ENCODE data around the gene NOS1. TPM values are rescaled to one million over a fixed set of nuclear protein-coding genes. Genes with fewer than 3 reads are reported as not detected.

Gene NOS1
- polyA plus RNA-seq, 1 donor from 2014 or later, result not detected

DNA sequence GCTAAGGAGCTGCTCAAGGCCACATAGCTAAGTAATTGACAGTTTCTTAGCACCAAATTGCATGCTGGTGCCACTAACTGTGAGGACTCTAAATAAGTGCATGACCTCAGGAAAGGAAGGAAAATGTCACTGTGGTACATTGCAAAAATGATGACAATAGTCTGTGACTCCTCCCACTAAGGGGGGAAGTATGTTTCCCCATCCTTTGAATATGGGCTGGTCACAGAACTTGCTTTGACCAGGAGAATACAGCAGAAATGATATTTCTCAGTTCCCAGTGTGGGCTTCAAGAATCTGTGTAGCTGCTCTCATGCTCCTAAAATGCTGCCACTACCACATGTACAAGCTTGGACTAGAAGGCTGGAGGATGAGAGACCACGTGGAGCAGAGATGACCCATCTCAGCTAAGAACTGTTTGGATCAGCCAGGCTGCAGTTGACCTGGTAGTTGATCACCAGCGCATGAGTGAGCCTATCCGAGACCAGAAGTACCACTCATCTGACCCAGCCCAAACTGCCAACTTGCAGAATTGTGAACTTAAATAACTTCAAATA, 42.2 kb upstream of the NOS1 start:
- no peak overlapping the region for H3K9ac ChIP-seq (ENCODE audit: low read length)
- no peaks in the 10 kb centered on the region for H3K9me3 ChIP-seq (ENCODE audit: low read length)
- no peaks in the 10 kb centered on the region for H3K9me2 ChIP-seq (ENCODE audit: insufficient read depth, low read length)
- no peak overlapping the region for H2AFZ ChIP-seq (ENCODE audit: low read depth, low read length)
- no peak overlapping the region for H3K4me3 ChIP-seq (ENCODE audit: low read length)
- no peak overlapping the region for H3K4me2 ChIP-seq (ENCODE audit: low read length)
- TF ChIP-seq, protein P1, sequence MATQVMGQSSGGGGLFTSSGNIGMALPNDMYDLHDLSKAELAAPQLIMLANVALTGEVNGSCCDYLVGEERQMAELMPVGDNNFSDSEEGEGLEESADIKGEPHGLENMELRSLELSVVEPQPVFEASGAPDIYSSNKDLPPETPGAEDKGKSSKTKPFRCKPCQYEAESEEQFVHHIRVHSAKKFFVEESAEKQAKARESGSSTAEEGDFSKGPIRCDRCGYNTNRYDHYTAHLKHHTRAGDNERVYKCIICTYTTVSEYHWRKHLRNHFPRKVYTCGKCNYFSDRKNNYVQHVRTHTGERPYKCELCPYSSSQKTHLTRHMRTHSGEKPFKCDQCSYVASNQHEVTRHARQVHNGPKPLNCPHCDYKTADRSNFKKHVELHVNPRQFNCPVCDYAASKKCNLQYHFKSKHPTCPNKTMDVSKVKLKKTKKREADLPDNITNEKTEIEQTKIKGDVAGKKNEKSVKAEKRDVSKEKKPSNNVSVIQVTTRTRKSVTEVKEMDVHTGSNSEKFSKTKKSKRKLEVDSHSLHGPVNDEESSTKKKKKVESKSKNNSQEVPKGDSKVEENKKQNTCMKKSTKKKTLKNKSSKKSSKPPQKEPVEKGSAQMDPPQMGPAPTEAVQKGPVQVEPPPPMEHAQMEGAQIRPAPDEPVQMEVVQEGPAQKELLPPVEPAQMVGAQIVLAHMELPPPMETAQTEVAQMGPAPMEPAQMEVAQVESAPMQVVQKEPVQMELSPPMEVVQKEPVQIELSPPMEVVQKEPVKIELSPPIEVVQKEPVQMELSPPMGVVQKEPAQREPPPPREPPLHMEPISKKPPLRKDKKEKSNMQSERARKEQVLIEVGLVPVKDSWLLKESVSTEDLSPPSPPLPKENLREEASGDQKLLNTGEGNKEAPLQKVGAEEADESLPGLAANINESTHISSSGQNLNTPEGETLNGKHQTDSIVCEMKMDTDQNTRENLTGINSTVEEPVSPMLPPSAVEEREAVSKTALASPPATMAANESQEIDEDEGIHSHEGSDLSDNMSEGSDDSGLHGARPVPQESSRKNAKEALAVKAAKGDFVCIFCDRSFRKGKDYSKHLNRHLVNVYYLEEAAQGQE (IDR thresholded peaks at IDR 0.05; ENCODE audit: borderline replicate concordance), result no peak
- no peak for TF ChIP-seq SMC3 (conservative IDR thresholded peaks at IDR 0.05; ENCODE audit: poor library complexity)
- no peak for TF ChIP-seq EZH2 (IDR thresholded peaks at IDR 0.05; ENCODE audit: borderline replicate concordance, insufficient read depth, low read length, poor library complexity, severe bottlenecking)
- H3F3A ChIP-seq (ENCODE audit: insufficient read depth, low read length, poor library complexity, severe bottlenecking), result no peaks in the 10 kb centered on the region
- no peaks in the 10 kb centered on the region for H3K36me3 ChIP-seq (ENCODE audit: insufficient read depth, low read length)
- H3K27me3 ChIP-seq (ENCODE audit: insufficient read depth, low read depth, low read length), result no peaks in the 10 kb centered on the region
- no peak overlapping the region for H3K27ac ChIP-seq (ENCODE audit: low read length)
- no peaks in the 10 kb centered on the region for H4K20me1 ChIP-seq (ENCODE audit: insufficient read depth)
- H3K79me2 ChIP-seq (replicated peaks; ENCODE audit: insufficient read depth, low read length), result no peaks in the 10 kb centered on the region

DNA sequence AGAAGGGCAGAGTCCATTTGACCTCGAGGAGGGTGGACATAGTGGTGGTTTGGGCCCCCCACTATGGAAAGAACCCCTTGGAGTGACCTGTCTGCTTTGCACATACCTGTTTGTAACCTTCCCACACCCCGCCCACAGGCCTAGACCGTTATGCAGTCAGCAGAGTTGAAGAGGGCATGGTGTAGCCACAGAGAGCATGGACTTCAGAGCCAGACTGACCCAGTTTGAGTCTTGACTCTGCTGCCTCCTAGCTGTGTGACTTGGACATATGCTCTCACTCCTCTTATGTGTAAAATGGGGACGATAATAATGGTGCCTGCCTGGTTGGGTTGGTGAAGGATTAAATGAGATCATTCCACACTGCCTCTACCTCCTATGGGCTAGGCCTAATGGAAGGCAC, 40.9 kb upstream of the NOS1 start:
- no peaks in the 10 kb centered on the region for H3K9me2 ChIP-seq (ENCODE audit: insufficient read depth, low read length)
- no peaks in the 10 kb centered on the region for H3K27me3 ChIP-seq (ENCODE audit: insufficient read depth, low read depth, low read length)
- no peak overlapping the region for H3K27ac ChIP-seq (ENCODE audit: low read length)
- no peaks in the 10 kb centered on the region for H4K20me1 ChIP-seq (ENCODE audit: insufficient read depth)
- no peak overlapping the region for H2AFZ ChIP-seq (ENCODE audit: low read depth, low read length)
- H3K4me2 ChIP-seq (ENCODE audit: low read length), result no peak overlapping the region
- no peaks in the 10 kb centered on the region for H3K36me3 ChIP-seq (ENCODE audit: insufficient read depth, low read length)
- H3F3A ChIP-seq (ENCODE audit: insufficient read depth, low read length, poor library complexity, severe bottlenecking), result no peaks in the 10 kb centered on the region
- no peaks in the 10 kb centered on the region for H3K79me2 ChIP-seq (replicated peaks; ENCODE audit: insufficient read depth, low read length)
- no peaks in the 10 kb centered on the region for H3K9me3 ChIP-seq (ENCODE audit: low read length)
- TF ChIP-seq, protein P2, sequence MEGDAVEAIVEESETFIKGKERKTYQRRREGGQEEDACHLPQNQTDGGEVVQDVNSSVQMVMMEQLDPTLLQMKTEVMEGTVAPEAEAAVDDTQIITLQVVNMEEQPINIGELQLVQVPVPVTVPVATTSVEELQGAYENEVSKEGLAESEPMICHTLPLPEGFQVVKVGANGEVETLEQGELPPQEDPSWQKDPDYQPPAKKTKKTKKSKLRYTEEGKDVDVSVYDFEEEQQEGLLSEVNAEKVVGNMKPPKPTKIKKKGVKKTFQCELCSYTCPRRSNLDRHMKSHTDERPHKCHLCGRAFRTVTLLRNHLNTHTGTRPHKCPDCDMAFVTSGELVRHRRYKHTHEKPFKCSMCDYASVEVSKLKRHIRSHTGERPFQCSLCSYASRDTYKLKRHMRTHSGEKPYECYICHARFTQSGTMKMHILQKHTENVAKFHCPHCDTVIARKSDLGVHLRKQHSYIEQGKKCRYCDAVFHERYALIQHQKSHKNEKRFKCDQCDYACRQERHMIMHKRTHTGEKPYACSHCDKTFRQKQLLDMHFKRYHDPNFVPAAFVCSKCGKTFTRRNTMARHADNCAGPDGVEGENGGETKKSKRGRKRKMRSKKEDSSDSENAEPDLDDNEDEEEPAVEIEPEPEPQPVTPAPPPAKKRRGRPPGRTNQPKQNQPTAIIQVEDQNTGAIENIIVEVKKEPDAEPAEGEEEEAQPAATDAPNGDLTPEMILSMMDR (IDR thresholded peaks at IDR 0.05; ENCODE audit: poor library complexity, severe bottlenecking), result no peak
- TF ChIP-seq MXI1 (conservative IDR thresholded peaks at IDR 0.05; ENCODE audit: poor library complexity, severe bottlenecking) (no peak), RAD21 (conservative IDR thresholded peaks at IDR 0.05) (no peak), POLR2AphosphoS5 (IDR thresholded peaks at IDR 0.05) (no peak), EZH2 (IDR thresholded peaks at IDR 0.05; ENCODE audit: borderline replicate concordance, insufficient read depth, low read length, poor library complexity, severe bottlenecking) (no peak), EP300 (conservative IDR thresholded peaks at IDR 0.05; ENCODE audit: poor library complexity, severe bottlenecking) (no peak), TAF1 (IDR thresholded peaks at IDR 0.05; ENCODE audit: low read depth) (no peak), SMC3 (conservative IDR thresholded peaks at IDR 0.05; ENCODE audit: poor library complexity) (no peak)
- TF ChIP-seq, protein P1 (IDR thresholded peaks at IDR 0.05; ENCODE audit: borderline replicate concordance), result no peak
- H3K9ac ChIP-seq (ENCODE audit: low read length), result no peak overlapping the region
- H3K4me3 ChIP-seq (ENCODE audit: low read length), result no peak overlapping the region
